ENCODE measurements around the gene DPP10. TPM values are rescaled to one million over a fixed set of nuclear protein-coding genes. Genes with fewer than 3 reads are reported as not detected.

DPP10 gene
- total RNA-seq, 2 donors from 2014 or later = not detected

DNA sequence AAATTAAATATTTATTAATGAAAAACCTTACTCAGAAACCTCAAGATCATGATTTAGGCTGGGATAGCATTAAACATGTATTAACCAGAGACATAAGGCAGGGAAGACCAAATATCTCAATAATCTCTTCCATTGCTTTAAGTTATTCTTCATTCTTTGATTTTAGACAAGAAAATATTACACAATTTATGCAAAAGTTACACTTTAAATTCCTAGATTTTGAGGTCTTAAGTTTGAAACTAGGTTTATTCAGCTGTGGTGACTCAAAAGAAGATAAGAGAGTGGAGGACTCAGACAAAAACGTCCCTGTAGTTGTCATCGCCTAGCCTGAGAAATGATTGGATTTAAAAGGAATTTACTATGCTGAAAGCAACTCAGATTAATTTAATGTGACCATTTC lies 1110.3 kb downstream of the DPP10 start:
- Mint-ChIP-seq H3K27me3 (ENCODE audit: low read depth) (no peaks in the 10 kb centered on the region), H3K27ac (no peak overlapping the region), H3K9me3 (peaks cover 5 to 14% of the 10 kb centered on the region in 2 donors), H3K36me3 (ENCODE audit: insufficient read depth in 2 of 2) (no peaks in the 10 kb centered on the region), H3K4me3 (no peak overlapping the region), H3K4me1 (ENCODE audit: low read depth) (no peaks in the 10 kb centered on the region)
- DNase-seq (no peak), ATAC-seq (replicated peaks in 1 of 2) (no peak)

GRCh38 chr2:115554153-115554552 lies 1111.7 kb downstream of the DPP10 start:
- Mint-ChIP-seq H3K4me1 (ENCODE audit: low read depth) (no peaks in the 10 kb centered on the region), H3K9me3 (peaks cover 4 to 10% of the 10 kb centered on the region in 2 donors), H3K27me3 (ENCODE audit: low read depth) (no peaks in the 10 kb centered on the region), H3K4me3 (no peak overlapping the region), H3K36me3 (ENCODE audit: insufficient read depth in 2 of 2) (no peaks in the 10 kb centered on the region), H3K27ac (no peak overlapping the region)
- DNase-seq = no peak
- no peak for ATAC-seq (replicated peaks in 1 of 2)

- no peak overlapping the region for H3K4me3 Mint-ChIP-seq
- H3K9me3 Mint-ChIP-seq = peaks cover 6 to 9% of the 10 kb centered on the region in 2 donors
- ATAC-seq (replicated peaks in 1 of 2) (no peak), DNase-seq (no peak)
- no peak overlapping the region for H3K27ac Mint-ChIP-seq
- H3K4me1 Mint-ChIP-seq (ENCODE audit: low read depth) = no peaks in the 10 kb centered on the region
- no peaks in the 10 kb centered on the region for H3K27me3 Mint-ChIP-seq (ENCODE audit: low read depth)
- peaks cover 2% of the 10 kb centered on the region in 2 donors for H3K36me3 Mint-ChIP-seq (ENCODE audit: insufficient read depth in 2 of 2)
These were observed 1116.3 kb downstream of the DPP10 start for GRCh38 chr2:115558725-115559124.

DNA sequence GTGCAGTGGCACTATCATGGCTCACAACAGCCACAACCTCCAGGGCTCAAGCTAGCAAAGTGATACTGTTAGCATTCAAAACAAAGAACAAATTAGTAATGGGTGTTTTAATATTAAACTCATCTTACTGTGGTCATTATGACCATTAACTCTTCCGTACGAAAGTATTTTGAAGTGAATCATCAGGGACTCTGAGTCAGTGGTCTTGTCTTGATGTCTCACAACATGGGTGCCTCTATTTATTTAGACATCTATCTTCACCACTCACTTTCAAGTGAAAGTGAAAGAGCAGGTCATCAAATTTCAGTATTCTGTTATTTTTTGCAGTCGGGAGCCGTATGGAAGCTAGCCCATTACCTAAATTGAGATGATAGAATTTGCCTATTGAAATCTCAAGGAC lies 1118.2 kb downstream of the DPP10 start:
- no peaks in the 10 kb centered on the region for H3K27me3 Mint-ChIP-seq (ENCODE audit: low read depth)
- DNase-seq (no peak), ATAC-seq (replicated peaks in 1 of 2) (no peak)
- peaks cover 6% of the 10 kb centered on the region in 2 donors for H3K9me3 Mint-ChIP-seq
- peaks cover 2% of the 10 kb centered on the region in 2 donors for H3K36me3 Mint-ChIP-seq (ENCODE audit: insufficient read depth in 2 of 2)
- H3K27ac Mint-ChIP-seq = no peak overlapping the region
- no peak overlapping the region for H3K4me3 Mint-ChIP-seq
- no peaks in the 10 kb centered on the region for H3K4me1 Mint-ChIP-seq (ENCODE audit: low read depth)

GRCh38 chr2:115568643-115569042 lies 1126.2 kb downstream of the DPP10 start:
- Mint-ChIP-seq H3K9me3 (peaks cover 6 to 7% of the 10 kb centered on the region in 2 donors), H3K36me3 (ENCODE audit: insufficient read depth in 2 of 2) (peaks cover 2 to 3% of the 10 kb centered on the region in 2 donors), H3K4me1 (ENCODE audit: low read depth) (no peaks in the 10 kb centered on the region), H3K27me3 (ENCODE audit: low read depth) (no peaks in the 10 kb centered on the region), H3K4me3 (no peak overlapping the region), H3K27ac (no peak overlapping the region)
- no peak for ATAC-seq (replicated peaks in 1 of 2)
- no peak for DNase-seq

DNA sequence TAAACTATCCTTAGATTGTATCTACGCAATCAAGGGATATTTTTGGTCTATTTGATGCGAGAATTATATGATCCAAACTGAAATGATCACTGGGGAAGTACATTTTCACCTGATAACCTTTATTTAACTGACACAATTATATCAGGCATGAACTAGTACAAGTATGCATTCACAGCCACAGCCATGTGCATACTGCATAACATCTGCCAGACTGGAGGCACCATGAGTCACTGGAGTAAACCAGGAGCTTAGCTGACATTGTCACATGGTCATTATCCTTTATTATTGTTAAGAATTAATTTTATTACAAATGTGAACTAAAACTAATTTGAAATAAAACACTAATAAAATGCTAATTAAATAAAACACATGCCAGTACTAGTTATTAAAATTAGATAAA lies 1127.1 kb downstream of the DPP10 start:
- peaks cover 2 to 8% of the 10 kb centered on the region in 2 donors for H3K36me3 Mint-ChIP-seq (ENCODE audit: insufficient read depth in 2 of 2)
- no peak for DNase-seq
- no peaks in the 10 kb centered on the region for H3K27me3 Mint-ChIP-seq (ENCODE audit: low read depth)
- H3K4me1 Mint-ChIP-seq (ENCODE audit: low read depth) = no peaks in the 10 kb centered on the region
- no peak overlapping the region for H3K4me3 Mint-ChIP-seq
- no peak overlapping the region for H3K27ac Mint-ChIP-seq
- no peak for ATAC-seq (replicated peaks in 1 of 2)
- peaks cover 14 to 15% of the 10 kb centered on the region in 2 donors for H3K9me3 Mint-ChIP-seq

DNA sequence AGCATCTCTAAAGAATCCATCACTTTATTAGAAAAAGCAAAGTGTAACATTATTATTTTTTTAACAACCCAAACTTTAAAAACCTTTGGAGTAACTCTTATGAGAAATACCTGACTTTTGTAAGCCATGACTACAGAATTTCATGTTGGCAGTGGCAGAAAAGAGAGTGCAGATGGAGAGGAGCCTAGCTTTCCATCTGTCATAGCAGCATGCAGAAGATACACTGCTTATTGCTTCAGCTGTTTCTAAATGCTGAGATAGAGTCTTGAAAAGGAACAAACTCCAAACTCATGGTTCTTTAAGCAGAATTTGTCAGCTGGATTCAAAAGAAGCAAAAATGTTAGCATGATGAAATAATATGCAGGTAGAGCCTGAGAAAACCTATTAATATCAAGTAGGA lies 1130.3 kb downstream of the DPP10 start:
- DNase-seq (no peak), ATAC-seq (replicated peaks in 1 of 2) (no peak)
- Mint-ChIP-seq H3K36me3 (ENCODE audit: insufficient read depth in 2 of 2) (peaks cover 2 to 8% of the 10 kb centered on the region in 2 donors), H3K27me3 (ENCODE audit: low read depth) (no peaks in the 10 kb centered on the region), H3K27ac (no peak overlapping the region), H3K4me1 (ENCODE audit: low read depth) (no peaks in the 10 kb centered on the region), H3K9me3 (peaks cover 14 to 15% of the 10 kb centered on the region in 2 donors), H3K4me3 (no peak overlapping the region)

DNA sequence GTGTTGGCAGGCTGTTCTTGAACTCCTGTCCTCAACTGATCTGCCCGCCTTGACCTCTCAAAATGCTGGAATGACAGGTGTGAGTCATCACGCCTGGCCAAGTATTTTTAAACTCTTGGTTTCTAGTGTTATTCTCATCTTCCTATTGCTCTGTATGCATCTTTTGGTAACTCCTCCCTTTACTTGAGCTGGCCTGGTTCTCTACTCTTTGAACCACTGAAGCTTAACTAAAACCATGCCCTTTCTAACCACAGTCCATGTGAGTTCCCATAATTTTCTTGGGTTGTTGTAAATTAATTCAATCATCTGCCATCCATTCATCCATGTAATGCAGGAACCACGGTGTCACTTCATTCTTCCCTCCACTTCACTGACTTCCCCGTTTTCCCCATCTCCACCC lies 1131.3 kb downstream of the DPP10 start:
- no peak for ATAC-seq (replicated peaks in 1 of 2)
- DNase-seq = no peak
- H3K27ac Mint-ChIP-seq = no peak overlapping the region
- no peaks in the 10 kb centered on the region for H3K4me1 Mint-ChIP-seq (ENCODE audit: low read depth)
- no peaks in the 10 kb centered on the region for H3K27me3 Mint-ChIP-seq (ENCODE audit: low read depth)
- peaks cover 2 to 5% of the 10 kb centered on the region in 2 donors for H3K36me3 Mint-ChIP-seq (ENCODE audit: insufficient read depth in 2 of 2)
- no peak overlapping the region for H3K4me3 Mint-ChIP-seq
- H3K9me3 Mint-ChIP-seq = peaks cover 12 to 13% of the 10 kb centered on the region in 2 donors

DNA sequence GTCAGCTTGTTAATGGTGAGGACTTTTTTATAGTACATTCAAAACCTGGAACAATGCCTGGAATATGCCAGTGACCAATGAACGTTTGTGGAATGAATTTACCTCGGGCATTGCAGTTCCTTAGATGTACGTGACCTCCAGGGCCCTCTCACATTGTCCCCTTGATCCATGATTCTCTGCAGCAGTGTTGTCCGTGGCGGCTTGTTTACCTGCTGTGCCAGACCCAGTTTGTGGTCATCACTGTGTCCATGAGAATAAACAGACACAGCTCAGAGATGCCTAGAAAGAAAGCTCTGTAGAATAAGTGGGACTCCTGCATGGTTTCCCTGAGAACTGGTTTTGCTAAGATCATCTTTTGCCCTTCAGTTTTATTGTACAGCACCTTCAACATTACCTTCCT lies 1132.2 kb downstream of the DPP10 start:
- no peak for DNase-seq
- Mint-ChIP-seq H3K36me3 (ENCODE audit: insufficient read depth in 2 of 2) (peaks cover 0 to 5% of the 10 kb centered on the region in 2 donors), H3K27me3 (ENCODE audit: low read depth) (no peaks in the 10 kb centered on the region), H3K4me3 (no peak overlapping the region), H3K27ac (no peak overlapping the region), H3K4me1 (ENCODE audit: low read depth) (no peaks in the 10 kb centered on the region), H3K9me3 (peaks cover 11 to 12% of the 10 kb centered on the region in 2 donors)
- no peak for ATAC-seq (replicated peaks in 1 of 2)

DNA sequence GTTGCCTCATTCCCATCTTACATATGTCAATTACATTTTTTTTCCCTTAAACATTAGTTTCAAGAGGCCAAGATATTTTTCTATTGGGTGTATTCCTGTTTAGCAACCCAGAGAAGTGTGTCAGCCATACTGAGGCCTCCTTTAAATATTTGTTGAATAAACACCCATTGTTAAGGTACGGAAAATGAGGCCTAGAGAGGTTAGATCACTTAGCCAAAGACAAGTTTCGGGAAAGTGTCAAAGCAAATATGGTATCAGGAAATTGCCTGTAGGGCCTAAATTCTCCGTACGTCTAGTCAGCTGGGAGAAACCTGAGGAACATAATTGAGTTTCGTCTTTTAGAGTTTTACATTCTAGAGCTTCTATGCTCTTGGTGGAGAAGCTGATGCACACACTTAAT lies 1138.3 kb downstream of the DPP10 start:
- peaks cover 11% of the 10 kb centered on the region in 2 donors for H3K9me3 Mint-ChIP-seq
- H3K27ac Mint-ChIP-seq = no peak overlapping the region
- no peaks in the 10 kb centered on the region for H3K36me3 Mint-ChIP-seq (ENCODE audit: insufficient read depth in 2 of 2)
- H3K27me3 Mint-ChIP-seq (ENCODE audit: low read depth) = no peaks in the 10 kb centered on the region
- H3K4me3 Mint-ChIP-seq = no peak overlapping the region
- ATAC-seq (replicated peaks in 1 of 2) (no peak), DNase-seq (no peak)
- H3K4me1 Mint-ChIP-seq (ENCODE audit: low read depth) = no peaks in the 10 kb centered on the region

DNA sequence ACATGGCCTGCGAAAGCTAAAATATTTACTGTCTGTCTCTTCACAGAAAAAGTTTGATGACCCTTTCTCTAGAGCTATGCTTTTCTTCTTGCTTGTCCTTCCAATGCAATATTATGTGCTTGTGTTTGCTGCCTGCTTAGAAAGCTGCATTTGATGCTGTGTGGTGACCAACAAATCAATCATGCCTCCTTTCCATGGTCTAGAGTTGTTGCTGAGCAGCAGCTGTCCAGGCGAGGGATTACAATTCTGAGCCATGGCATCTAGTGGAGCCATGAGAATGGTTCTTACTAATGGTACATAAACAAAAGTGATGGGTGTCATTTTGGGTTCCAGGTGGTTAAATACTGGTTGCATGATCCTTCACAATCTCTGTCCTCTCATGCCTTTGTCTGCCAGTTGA lies 1142.1 kb downstream of the DPP10 start:
- Mint-ChIP-seq H3K27me3 (ENCODE audit: low read depth) (no peaks in the 10 kb centered on the region), H3K36me3 (ENCODE audit: insufficient read depth in 2 of 2) (peaks cover 0 to 2% of the 10 kb centered on the region in 2 donors), H3K4me1 (ENCODE audit: low read depth) (no peaks in the 10 kb centered on the region), H3K27ac (no peak overlapping the region), H3K4me3 (no peak overlapping the region), H3K9me3 (peaks cover 14% of the 10 kb centered on the region in 2 donors)
- DNase-seq (no peak), ATAC-seq (replicated peaks in 1 of 2) (no peak)

- H3K4me1 Mint-ChIP-seq (ENCODE audit: low read depth) = no peaks in the 10 kb centered on the region
- H3K9me3 Mint-ChIP-seq = peaks cover 5 to 7% of the 10 kb centered on the region in 2 donors
- DNase-seq (no peak), ATAC-seq (replicated peaks in 1 of 2) (no peak)
- H3K4me3 Mint-ChIP-seq = no peak overlapping the region
- no peaks in the 10 kb centered on the region for H3K27me3 Mint-ChIP-seq (ENCODE audit: low read depth)
- no peak overlapping the region for H3K27ac Mint-ChIP-seq
- H3K36me3 Mint-ChIP-seq (ENCODE audit: insufficient read depth in 2 of 2) = peaks cover 0 to 2% of the 10 kb centered on the region in 2 donors
These were observed 1154.4 kb downstream of the DPP10 start for GRCh38 chr2:115596659-115597375.

- Mint-ChIP-seq H3K4me3 (no peak overlapping the region), H3K4me1 (ENCODE audit: low read depth) (no peaks in the 10 kb centered on the region), H3K27me3 (ENCODE audit: low read depth) (no peaks in the 10 kb centered on the region), H3K9me3 (peaks cover 2 to 6% of the 10 kb centered on the region in 2 donors), H3K36me3 (ENCODE audit: insufficient read depth in 2 of 2) (peaks cover 0 to 2% of the 10 kb centered on the region in 2 donors), H3K27ac (no peak overlapping the region)
- DNase-seq = no peak
- no peak for ATAC-seq (replicated peaks in 1 of 2)
These were observed 1160.8 kb downstream of the DPP10 start for GRCh38 chr2:115603285-115603684.

GRCh38 chr2:115606350-115606749 lies 1163.9 kb downstream of the DPP10 start:
- Mint-ChIP-seq H3K4me3 (no peak overlapping the region), H3K27ac (no peak overlapping the region), H3K9me3 (peaks cover 6 to 7% of the 10 kb centered on the region in 2 donors), H3K4me1 (ENCODE audit: low read depth) (no peaks in the 10 kb centered on the region), H3K36me3 (ENCODE audit: insufficient read depth in 2 of 2) (peaks cover 0 to 2% of the 10 kb centered on the region in 2 donors), H3K27me3 (ENCODE audit: low read depth) (no peaks in the 10 kb centered on the region)
- ATAC-seq (replicated peaks in 1 of 2) (no peak), DNase-seq (no peak)

Data from activated T-cell treated with anti-CD3 and anti-CD28 coated beads, Interleukin-2, amount 50 U/mL, for 72 hours (primary cell).